Measurements from ENCODE around the gene VSTM2L. TPM values are rescaled to one million over a fixed set of nuclear protein-coding genes. Genes with fewer than 3 reads are reported as not detected.

The VSTM2L gene
- polyA plus RNA-seq, 1 of the 3 experiments (the other 2 are of a cell fraction): 5.1 TPM

- no peak overlapping the region for H3K9ac ChIP-seq
- 95% methylated on average over 2 of the region's 6 CpGs for WGBS (ENCODE audit: low lambda C conversion rate)
- H3F3A ChIP-seq (replicated peaks; ENCODE audit: insufficient read depth): no peaks in the 10 kb centered on the region
- H4K20me1 ChIP-seq (ENCODE audit: insufficient read depth): 0 out of 2 replicates have a peak, but pooled peaks cover 3% of the 10 kb centered on the region
- no peaks in the 10 kb centered on the region for H3K9me2 ChIP-seq
- H3K36me3 ChIP-seq (replicated peaks in 1 of 2; ENCODE audit: control insufficient read depth in 1 of 2, insufficient read depth in 2 of 2, low read length in 1 of 2): peaks cover 5 to 8% of the 10 kb centered on the region in 2 experiments
- no peak for DNase-seq
- POLR2A ChIA-PET: no interaction called here
- TF ChIP-seq FOSL2 (IDR thresholded peaks at IDR 0.05; ENCODE audit: borderline replicate concordance, low read depth): no peak
- TF ChIP-seq SMC3 (IDR thresholded peaks at IDR 0.05; ENCODE audit: low read depth, low read length): no peak
- no peak for TF ChIP-seq RXRA (IDR thresholded peaks at IDR 0.05; ENCODE audit: borderline replicate concordance, low read depth)
- no peak overlapping the region for H2AFZ ChIP-seq (ENCODE audit: low read depth)
- peaks cover 0 to 21% of the 10 kb centered on the region in 2 experiments; a peak in 2 of 4 replicates for H3K4me1 ChIP-seq (ENCODE audit: control insufficient read depth in 1 of 2, insufficient read depth in 2 of 2, low read depth in 1 of 2, low read length in 1 of 2)
- H3K9me3 ChIP-seq: no peaks in the 10 kb centered on the region
- H3K4me3 ChIP-seq (ENCODE audit: low read depth in 2 of 2, low read length in 1 of 2): no peak overlapping the region
- no peaks in the 10 kb centered on the region for H3K79me2 ChIP-seq (ENCODE audit: insufficient read depth)
- H3K27me3 ChIP-seq (ENCODE audit: insufficient read depth): no peaks in the 10 kb centered on the region
- H3K4me2 ChIP-seq: no peak overlapping the region
- CTCF ChIA-PET: interaction anchor here (0.8 to 1.9 kb wide), 6 partner anchors 12 to 240 kb away, joined by 3 to 5 read pairs (median 3); no protein-coding TSS in a partner anchor
- no peak overlapping the region for H3K27ac ChIP-seq (ENCODE audit: low read depth in 2 of 2, low read length in 1 of 2)
Measured at GRCh38 chr20:37980876-37981275, 77.9 kb downstream of the VSTM2L start.

- Histone ChIP-seq H3K4me3 (ENCODE audit: low read depth in 2 of 2, low read length in 1 of 2) (no peak overlapping the region), H3K9me3 (no peaks in the 10 kb centered on the region), H3F3A (replicated peaks; ENCODE audit: insufficient read depth) (no peaks in the 10 kb centered on the region), H4K20me1 (ENCODE audit: insufficient read depth) (0 out of 2 replicates have a peak, but pooled peaks cover 3% of the 10 kb centered on the region), H3K27ac (ENCODE audit: low read depth in 2 of 2, low read length in 1 of 2) (no peak overlapping the region), H3K79me2 (ENCODE audit: insufficient read depth) (no peaks in the 10 kb centered on the region), H3K9ac (no peak overlapping the region), H3K9me2 (no peaks in the 10 kb centered on the region), H3K4me2 (no peak overlapping the region), H2AFZ (ENCODE audit: low read depth) (no peak overlapping the region), H3K4me1 (ENCODE audit: control insufficient read depth in 1 of 2, insufficient read depth in 2 of 2, low read depth in 1 of 2, low read length in 1 of 2) (peaks cover 0 to 28% of the 10 kb centered on the region in 2 experiments; a peak in 2 of 4 replicates), H3K27me3 (ENCODE audit: insufficient read depth) (no peaks in the 10 kb centered on the region), H3K36me3 (replicated peaks in 1 of 2; ENCODE audit: control insufficient read depth in 1 of 2, insufficient read depth in 2 of 2, low read length in 1 of 2) (peaks cover 5 to 12% of the 10 kb centered on the region in 2 experiments)
- ChIA-PET POLR2A (no interaction called here), CTCF (interaction anchor here (1.4 to 1.9 kb wide), 2 partner anchors 11 to 76 kb away, joined by 4 to 5 read pairs; no protein-coding TSS in a partner anchor)
- WGBS (ENCODE audit: low lambda C conversion rate): 97% methylated on average over 8 of the region's 8 CpGs
- no peak for DNase-seq
- TF ChIP-seq YY1 (IDR thresholded peaks at IDR 0.05; ENCODE audit: low read depth): no peak
- TF ChIP-seq MXI1 (IDR thresholded peaks at IDR 0.05; ENCODE audit: low read depth, low read length): no peak
- no peak for TF ChIP-seq JUND (IDR thresholded peaks at IDR 0.05)
- TF ChIP-seq USF1 (IDR thresholded peaks at IDR 0.05; ENCODE audit: borderline replicate concordance, low read depth): no peak
- TF ChIP-seq GATA2 (CRISPR knock-in tag; IDR thresholded peaks at IDR 0.05): no peak
- no peak for TF ChIP-seq POLR2AphosphoS5 (IDR thresholded peaks at IDR 0.05; ENCODE audit: low read depth, low read length)
Measured at GRCh38 chr20:37981568-37981967, 78.6 kb downstream of the VSTM2L start.

- ChIA-PET CTCF (interaction anchor here (0.7 to 1.4 kb wide), 6 partner anchors 14 to 425 kb away, joined by 3 to 6 read pairs (median 3); no protein-coding TSS in a partner anchor), POLR2A (no interaction called here)
- Histone ChIP-seq H3K4me3 (ENCODE audit: low read depth in 2 of 2, low read length in 1 of 2) (no peak overlapping the region), H3K79me2 (ENCODE audit: insufficient read depth) (no peaks in the 10 kb centered on the region), H3F3A (replicated peaks; ENCODE audit: insufficient read depth) (no peaks in the 10 kb centered on the region), H3K9me3 (no peaks in the 10 kb centered on the region), H3K4me1 (ENCODE audit: control insufficient read depth in 1 of 2, insufficient read depth in 2 of 2, low read depth in 1 of 2, low read length in 1 of 2) (peaks cover 0 to 44% of the 10 kb centered on the region in 2 experiments; a peak in 2 of 4 replicates), H3K9ac (no peak overlapping the region), H4K20me1 (ENCODE audit: insufficient read depth) (0 out of 2 replicates have a peak, but pooled peaks cover 3% of the 10 kb centered on the region), H3K27ac (ENCODE audit: low read depth in 2 of 2, low read length in 1 of 2) (no peak overlapping the region; a peak in 1 of 4 replicates), H3K36me3 (replicated peaks in 1 of 2; ENCODE audit: control insufficient read depth in 1 of 2, insufficient read depth in 2 of 2, low read length in 1 of 2) (peaks cover 9 to 12% of the 10 kb centered on the region in 2 experiments), H3K4me2 (no peak overlapping the region), H3K27me3 (ENCODE audit: insufficient read depth) (no peaks in the 10 kb centered on the region), H3K9me2 (no peaks in the 10 kb centered on the region), H2AFZ (ENCODE audit: low read depth) (no peak overlapping the region)
- 99% methylated on average over 10 of the region's 13 CpGs for WGBS (ENCODE audit: low lambda C conversion rate)
- DNase-seq: no peak
- TF ChIP-seq FOXJ3 (CRISPR knock-in tag; IDR thresholded peaks at IDR 0.05) (no peak), FOSL2 (IDR thresholded peaks at IDR 0.05; ENCODE audit: borderline replicate concordance, low read depth) (no peak), USF2 (IDR thresholded peaks at IDR 0.05; ENCODE audit: borderline replicate concordance, low read depth, low read length) (no peak), NRF1 (IDR thresholded peaks at IDR 0.05; ENCODE audit: low read depth, low read length) (no peak), GATA2 (CRISPR knock-in tag; IDR thresholded peaks at IDR 0.05) (no peak), USF1 (IDR thresholded peaks at IDR 0.05; ENCODE audit: borderline replicate concordance, low read depth) (no peak), RAD21 (IDR thresholded peaks at IDR 0.05; ENCODE audit: low read length) (no peak), REST (IDR thresholded peaks at IDR 0.05; ENCODE audit: low read depth, low read length) (no peak), RXRA (IDR thresholded peaks at IDR 0.05; ENCODE audit: borderline replicate concordance, low read depth) (no peak), ELF1 (IDR thresholded peaks at IDR 0.05) (no peak)
Measured at GRCh38 chr20:37983286-37983685, 80.4 kb downstream of the VSTM2L start.

All from SK-N-SH (cell line).